Measurements from ENCODE around the gene INHBE.

Gene INHBE

DNA sequence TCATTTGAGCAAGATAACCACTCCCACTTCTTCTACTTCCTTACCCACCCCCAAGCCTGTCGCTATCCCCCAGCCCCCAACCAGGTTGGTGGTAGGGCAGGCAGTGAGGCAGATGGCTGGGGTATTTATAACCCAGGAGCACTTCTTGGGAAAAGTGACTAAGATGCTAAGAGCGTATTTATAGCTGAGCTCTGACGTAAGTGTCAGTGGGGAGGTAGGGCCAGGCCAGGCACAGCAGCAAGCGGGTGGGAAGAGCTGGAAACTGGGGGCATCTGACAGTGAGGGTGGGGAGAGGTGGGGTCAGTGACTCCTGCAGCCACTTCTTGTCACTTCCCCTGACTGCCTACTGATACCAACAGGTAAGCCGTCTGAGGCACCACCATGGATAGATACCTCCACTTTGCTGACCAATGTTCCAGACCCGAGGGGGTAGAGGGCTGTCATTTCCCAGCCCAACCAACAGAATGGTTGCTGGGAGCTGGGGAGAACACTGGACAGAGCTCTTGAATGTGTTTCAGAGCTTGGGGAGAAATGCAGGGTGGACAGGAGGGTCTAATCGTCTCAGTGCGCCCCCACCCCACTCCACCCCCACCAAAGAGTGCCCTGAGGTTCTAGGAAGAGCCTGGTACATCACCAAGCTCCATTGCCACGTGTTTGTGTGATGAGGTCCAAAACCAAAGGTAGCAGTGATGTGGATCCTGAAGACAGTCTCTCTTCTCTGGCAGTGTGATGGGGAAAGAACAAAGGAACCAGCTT is 2.7 kb upstream of the INHBE start:
- TF ChIP-seq, protein P1, sequence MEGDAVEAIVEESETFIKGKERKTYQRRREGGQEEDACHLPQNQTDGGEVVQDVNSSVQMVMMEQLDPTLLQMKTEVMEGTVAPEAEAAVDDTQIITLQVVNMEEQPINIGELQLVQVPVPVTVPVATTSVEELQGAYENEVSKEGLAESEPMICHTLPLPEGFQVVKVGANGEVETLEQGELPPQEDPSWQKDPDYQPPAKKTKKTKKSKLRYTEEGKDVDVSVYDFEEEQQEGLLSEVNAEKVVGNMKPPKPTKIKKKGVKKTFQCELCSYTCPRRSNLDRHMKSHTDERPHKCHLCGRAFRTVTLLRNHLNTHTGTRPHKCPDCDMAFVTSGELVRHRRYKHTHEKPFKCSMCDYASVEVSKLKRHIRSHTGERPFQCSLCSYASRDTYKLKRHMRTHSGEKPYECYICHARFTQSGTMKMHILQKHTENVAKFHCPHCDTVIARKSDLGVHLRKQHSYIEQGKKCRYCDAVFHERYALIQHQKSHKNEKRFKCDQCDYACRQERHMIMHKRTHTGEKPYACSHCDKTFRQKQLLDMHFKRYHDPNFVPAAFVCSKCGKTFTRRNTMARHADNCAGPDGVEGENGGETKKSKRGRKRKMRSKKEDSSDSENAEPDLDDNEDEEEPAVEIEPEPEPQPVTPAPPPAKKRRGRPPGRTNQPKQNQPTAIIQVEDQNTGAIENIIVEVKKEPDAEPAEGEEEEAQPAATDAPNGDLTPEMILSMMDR (IDR thresholded peaks at IDR 0.05; ENCODE audit: low read length, missing control alignments), result no peak
- DNase-seq (ENCODE audit: low read depth), result peak; percentile 87
- H3K4me3 ChIP-seq (replicated peaks; ENCODE audit: low read depth, low read length), result no peak overlapping the region

DNA sequence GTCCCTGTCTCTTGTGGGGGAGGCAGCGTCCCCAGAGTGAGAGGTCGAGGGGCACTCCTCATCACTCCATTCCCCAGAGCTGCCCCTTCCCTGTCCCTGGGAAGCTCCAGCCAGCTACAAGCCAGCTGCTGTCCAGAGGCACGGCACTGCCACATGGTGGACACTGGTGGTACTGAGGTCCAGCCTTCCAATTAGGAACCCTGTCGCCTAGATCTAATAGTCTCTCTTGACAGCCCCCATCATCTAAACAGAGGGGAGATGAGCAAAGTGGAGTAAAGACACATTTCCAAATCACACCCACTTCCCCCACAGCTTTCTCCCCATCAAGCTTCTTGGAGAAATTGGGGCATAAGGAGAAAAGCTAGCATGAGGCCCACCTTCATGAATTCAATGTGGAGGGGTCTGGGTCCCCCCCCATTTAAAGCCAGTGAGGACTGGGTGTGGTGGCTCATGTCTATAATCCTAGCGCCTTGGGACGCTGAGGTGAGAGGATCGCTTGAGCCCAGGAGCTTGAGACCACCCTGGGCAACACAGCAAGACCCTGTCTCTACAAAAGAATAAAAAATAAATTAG is 2.1 kb upstream of the INHBE start:
- DNase-seq (ENCODE audit: low read depth), result peak; percentile 82
- H3K4me3 ChIP-seq (replicated peaks; ENCODE audit: low read depth, low read length), result no peak overlapping the region
- TF ChIP-seq, protein P1 (IDR thresholded peaks at IDR 0.05; ENCODE audit: low read length, missing control alignments), result no peak

DNA sequence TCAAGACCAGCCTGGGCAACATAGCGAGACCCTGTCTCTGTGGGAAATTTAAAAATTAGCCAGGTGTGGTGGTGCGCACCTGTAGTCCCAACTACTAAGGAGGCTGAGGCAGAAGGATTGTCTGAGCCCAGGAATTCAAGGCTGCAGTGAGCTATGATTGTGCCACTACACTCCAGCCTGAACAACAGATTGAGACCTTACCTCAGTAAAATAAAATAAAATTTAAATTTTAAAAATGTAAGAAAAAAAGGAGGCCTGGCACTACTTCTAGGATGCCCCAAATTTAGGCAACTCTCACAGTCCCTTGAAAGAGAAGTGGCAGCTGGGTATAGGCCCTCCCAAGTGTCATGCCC is 918 bp upstream of the INHBE start:
- DNase-seq (ENCODE audit: low read depth), result no peak
- TF ChIP-seq, protein P1 (IDR thresholded peaks at IDR 0.05; ENCODE audit: low read length, missing control alignments), result no peak
- H3K4me3 ChIP-seq (replicated peaks; ENCODE audit: low read depth, low read length), result no peak overlapping the region

DNA sequence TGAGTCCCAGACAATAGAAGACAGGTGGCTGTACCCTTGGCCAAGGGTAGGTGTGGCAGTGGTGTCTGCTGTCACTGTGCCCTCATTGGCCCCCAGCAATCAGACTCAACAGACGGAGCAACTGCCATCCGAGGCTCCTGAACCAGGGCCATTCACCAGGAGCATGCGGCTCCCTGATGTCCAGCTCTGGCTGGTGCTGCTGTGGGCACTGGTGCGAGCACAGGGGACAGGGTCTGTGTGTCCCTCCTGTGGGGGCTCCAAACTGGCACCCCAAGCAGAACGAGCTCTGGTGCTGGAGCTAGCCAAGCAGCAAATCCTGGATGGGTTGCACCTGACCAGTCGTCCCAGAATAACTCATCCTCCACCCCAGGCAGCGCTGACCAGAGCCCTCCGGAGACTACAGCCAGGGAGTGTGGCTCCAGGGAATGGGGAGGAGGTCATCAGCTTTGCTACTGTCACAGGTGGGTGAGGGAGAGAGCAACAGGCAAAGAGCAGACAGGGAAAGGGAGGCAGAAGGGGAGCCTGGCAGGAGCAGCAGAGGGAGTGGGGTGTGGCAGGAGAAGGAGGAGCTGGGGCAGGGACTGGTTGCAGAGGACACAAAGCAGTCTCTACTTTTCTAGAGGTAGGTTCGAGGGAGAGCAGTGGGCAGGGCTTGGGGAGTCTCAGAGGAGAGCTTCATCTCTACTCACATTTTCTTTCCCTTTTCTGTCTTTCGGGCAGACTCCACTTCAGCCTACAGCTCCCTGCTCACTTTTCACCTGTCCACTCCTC is 452 bp downstream of the INHBE start:
- TF ChIP-seq, protein P1 (IDR thresholded peaks at IDR 0.05; ENCODE audit: low read length, missing control alignments), result no peak
- no peak overlapping the region for H3K4me3 ChIP-seq (replicated peaks; ENCODE audit: low read depth, low read length)
- no peak for DNase-seq (ENCODE audit: low read depth)

DNA sequence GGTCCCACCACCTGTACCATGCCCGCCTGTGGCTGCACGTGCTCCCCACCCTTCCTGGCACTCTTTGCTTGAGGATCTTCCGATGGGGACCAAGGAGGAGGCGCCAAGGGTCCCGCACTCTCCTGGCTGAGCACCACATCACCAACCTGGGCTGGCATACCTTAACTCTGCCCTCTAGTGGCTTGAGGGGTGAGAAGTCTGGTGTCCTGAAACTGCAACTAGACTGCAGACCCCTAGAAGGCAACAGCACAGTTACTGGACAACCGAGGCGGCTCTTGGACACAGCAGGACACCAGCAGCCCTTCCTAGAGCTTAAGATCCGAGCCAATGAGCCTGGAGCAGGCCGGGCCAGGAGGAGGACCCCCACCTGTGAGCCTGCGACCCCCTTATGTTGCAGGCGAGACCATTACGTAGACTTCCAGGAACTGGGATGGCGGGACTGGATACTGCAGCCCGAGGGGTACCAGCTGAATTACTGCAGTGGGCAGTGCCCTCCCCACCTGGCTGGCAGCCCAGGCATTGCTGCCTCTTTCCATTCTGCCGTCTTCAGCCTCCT is 1.1 kb downstream of the INHBE start:
- no peak overlapping the region for H3K4me3 ChIP-seq (replicated peaks; ENCODE audit: low read depth, low read length)
- TF ChIP-seq, protein P1 (IDR thresholded peaks at IDR 0.05; ENCODE audit: low read length, missing control alignments), result peak; percentile 70
- DNase-seq (ENCODE audit: low read depth), result peak; percentile 47

DNA sequence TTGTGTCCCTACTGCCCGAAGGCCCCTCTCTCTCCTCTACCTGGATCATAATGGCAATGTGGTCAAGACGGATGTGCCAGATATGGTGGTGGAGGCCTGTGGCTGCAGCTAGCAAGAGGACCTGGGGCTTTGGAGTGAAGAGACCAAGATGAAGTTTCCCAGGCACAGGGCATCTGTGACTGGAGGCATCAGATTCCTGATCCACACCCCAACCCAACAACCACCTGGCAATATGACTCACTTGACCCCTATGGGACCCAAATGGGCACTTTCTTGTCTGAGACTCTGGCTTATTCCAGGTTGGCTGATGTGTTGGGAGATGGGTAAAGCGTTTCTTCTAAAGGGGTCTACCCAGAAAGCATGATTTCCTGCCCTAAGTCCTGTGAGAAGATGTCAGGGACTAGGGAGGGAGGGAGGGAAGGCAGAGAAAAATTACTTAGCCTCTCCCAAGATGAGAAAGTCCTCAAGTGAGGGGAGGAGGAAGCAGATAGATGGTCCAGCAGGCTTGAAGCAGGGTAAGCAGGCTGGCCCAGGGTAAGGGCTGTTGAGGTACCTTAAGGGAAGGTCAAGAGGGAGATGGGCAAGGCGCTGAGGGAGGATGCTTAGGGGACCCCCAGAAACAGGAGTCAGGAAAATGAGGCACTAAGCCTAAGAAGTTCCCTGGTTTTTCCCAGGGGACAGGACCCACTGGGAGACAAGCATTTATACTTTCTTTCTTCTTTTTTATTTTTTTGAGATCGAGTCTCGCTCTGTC is 1.8 kb downstream of the INHBE start:
- H3K4me3 ChIP-seq (replicated peaks; ENCODE audit: low read depth, low read length), result no peak overlapping the region
- TF ChIP-seq, protein P1 (IDR thresholded peaks at IDR 0.05; ENCODE audit: low read length, missing control alignments), result no peak
- DNase-seq (ENCODE audit: low read depth), result no peak

All from fibroblast of pulmonary artery (primary cell).